ENCODE results near the gene GCC1. TPM values are rescaled to one million over a fixed set of nuclear protein-coding genes. Genes with fewer than 3 reads are reported as not detected.
A peak's percentile ranks its signal among the peaks of the same experiment; 100 is the strongest.

The GCC1 gene
- total RNA-seq, 1 experiment from 2014 or later = 16.8 TPM

DNA sequence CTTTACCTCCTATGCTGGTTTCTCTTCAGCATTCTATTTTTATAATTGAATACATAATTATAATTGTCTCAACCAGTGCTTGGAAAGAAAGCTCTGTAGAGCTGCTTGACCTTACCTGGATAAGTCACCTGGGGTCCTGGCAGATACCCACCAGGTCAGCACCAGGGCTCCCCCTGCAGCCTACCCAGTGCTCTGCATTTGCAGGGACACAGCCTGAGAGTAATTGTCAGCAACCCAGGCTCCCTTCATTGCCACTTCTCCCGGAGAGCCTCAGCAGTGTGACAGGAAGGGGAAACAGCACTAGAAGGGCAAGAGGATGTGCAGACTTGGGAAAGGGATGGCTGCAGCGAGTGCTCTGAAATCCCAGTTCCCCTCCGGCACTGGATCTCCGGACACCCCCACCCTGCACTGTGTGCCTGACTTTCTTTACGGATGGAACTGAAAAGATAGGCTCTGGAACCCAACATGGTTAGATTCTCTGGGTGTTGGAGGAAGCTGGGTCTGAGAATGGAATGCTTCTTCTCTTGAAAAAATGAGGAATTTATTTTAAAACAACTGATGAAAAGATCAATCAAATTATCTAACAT lies 44.0 kb upstream of the GCC1 start:
- no peak overlapping the region for H2BK20ac ChIP-seq (ENCODE audit: low read depth, low read length, poor library complexity, severe bottlenecking)
- peak overlapping the region; percentile 5 for H3K4me2 ChIP-seq (ENCODE audit: insufficient read depth, insufficient read length, low read length)
- no peak overlapping the region for H3T11ph ChIP-seq (ENCODE audit: low read length)
- no peaks in the 10 kb centered on the region for H3K23me2 ChIP-seq (ENCODE audit: insufficient read length, low read depth, low read length, poor library complexity, severe bottlenecking)
- H3K18ac ChIP-seq (ENCODE audit: insufficient read length, low read depth, low read length) = no peak overlapping the region
- H3K27me3 ChIP-seq (ENCODE audit: insufficient read depth, low read length) = no peaks in the 10 kb centered on the region
- Mint-ChIP-seq H3K4me1 (peaks cover 3 to 11% of the 10 kb centered on the region in 2 experiments), H3K9me3 (no peaks in the 10 kb centered on the region; a peak in 1 of 5 replicates), H3K36me3 (ENCODE audit: insufficient read depth in 1 of 3, low read depth in 3 of 3) (no peaks in the 10 kb centered on the region), H3K27me3 (ENCODE audit: low read depth) (peaks cover 16% of the 10 kb centered on the region), H3K4me3 (peak overlapping the region in 1 of 2 experiments; percentile 24; a peak in 1 of 5 replicates), H3K27ac (no peak overlapping the region; a peak in 1 of 7 replicates)
- no peak overlapping the region for H4K5ac ChIP-seq (ENCODE audit: insufficient read length, low read depth, low read length)
- H2BK12ac ChIP-seq (ENCODE audit: insufficient read length, low read depth, low read length) = no peak overlapping the region
- no peak overlapping the region for H2BK5ac ChIP-seq (ENCODE audit: insufficient read length, low read length)
- H3K79me1 ChIP-seq (ENCODE audit: insufficient read depth, low read depth, low read length, poor library complexity, severe bottlenecking) = no peaks in the 10 kb centered on the region
- no peak overlapping the region for H2AK5ac ChIP-seq (ENCODE audit: insufficient read length, low read length)
- H2AFZ ChIP-seq (ENCODE audit: low read length) = peak overlapping the region; percentile 79
- no peak overlapping the region for H3K4ac ChIP-seq (ENCODE audit: low read depth, low read length)
- no peak overlapping the region for H2BK120ac ChIP-seq (ENCODE audit: low read depth, low read length, poor library complexity, severe bottlenecking)
- H3K9ac ChIP-seq (ENCODE audit: extremely low read depth, insufficient read length, low read length) = no peak overlapping the region
- H3K27ac ChIP-seq (ENCODE audit: insufficient read length, low read depth, low read length) = no peak overlapping the region
- WGBS (ENCODE audit: extremely low coverage, insufficient read length, low lambda C conversion rate) = no CpG with 5 or more reads among the region's 5 CpGs
- H2BK15ac ChIP-seq (ENCODE audit: low read depth, low read length) = no peak overlapping the region
- H3K9me3 ChIP-seq (ENCODE audit: control insufficient read depth, low read depth, low read length) = no peaks in the 10 kb centered on the region
- no peak overlapping the region for H4K91ac ChIP-seq (ENCODE audit: insufficient read length, low read depth, low read length)
- H4K20me1 ChIP-seq (ENCODE audit: control insufficient read depth, insufficient read depth, insufficient read length) = no peaks in the 10 kb centered on the region
- H4K8ac ChIP-seq (replicated peaks; ENCODE audit: insufficient read length, low read depth, low read length) = no peak overlapping the region
- no peaks in the 10 kb centered on the region for H3K4me1 ChIP-seq (ENCODE audit: insufficient read depth, low read length)
- TF ChIP-seq, protein P1, sequence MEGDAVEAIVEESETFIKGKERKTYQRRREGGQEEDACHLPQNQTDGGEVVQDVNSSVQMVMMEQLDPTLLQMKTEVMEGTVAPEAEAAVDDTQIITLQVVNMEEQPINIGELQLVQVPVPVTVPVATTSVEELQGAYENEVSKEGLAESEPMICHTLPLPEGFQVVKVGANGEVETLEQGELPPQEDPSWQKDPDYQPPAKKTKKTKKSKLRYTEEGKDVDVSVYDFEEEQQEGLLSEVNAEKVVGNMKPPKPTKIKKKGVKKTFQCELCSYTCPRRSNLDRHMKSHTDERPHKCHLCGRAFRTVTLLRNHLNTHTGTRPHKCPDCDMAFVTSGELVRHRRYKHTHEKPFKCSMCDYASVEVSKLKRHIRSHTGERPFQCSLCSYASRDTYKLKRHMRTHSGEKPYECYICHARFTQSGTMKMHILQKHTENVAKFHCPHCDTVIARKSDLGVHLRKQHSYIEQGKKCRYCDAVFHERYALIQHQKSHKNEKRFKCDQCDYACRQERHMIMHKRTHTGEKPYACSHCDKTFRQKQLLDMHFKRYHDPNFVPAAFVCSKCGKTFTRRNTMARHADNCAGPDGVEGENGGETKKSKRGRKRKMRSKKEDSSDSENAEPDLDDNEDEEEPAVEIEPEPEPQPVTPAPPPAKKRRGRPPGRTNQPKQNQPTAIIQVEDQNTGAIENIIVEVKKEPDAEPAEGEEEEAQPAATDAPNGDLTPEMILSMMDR (conservative IDR thresholded peaks at IDR 0.05) = peak; percentile 84
- DNase-seq = peak; percentile 95
- H3K79me2 ChIP-seq (ENCODE audit: insufficient read depth, low read length) = no peaks in the 10 kb centered on the region
- no peak overlapping the region for H3K14ac ChIP-seq (ENCODE audit: insufficient read depth, low read length)
- no peak overlapping the region for H3K56ac ChIP-seq (ENCODE audit: insufficient read length, low read depth, low read length)
- no peak overlapping the region for H3K23ac ChIP-seq (ENCODE audit: insufficient read length, low read depth, low read length)

Data from H9 (cell line).